Upper lobe of left lung (tissue), 4 donors: ENCODE results near the gene MVP.

ENCODE experiments used
- POLR2A ChIP-seq, 4 donors: fragments of 450-650 bp; IDR thresholded peaks; one replicate each; pipeline ENCODE4 v1.5.1; 2016 to 2017; ENCODE audit warnings: antibody characterized with exemption in 4 of 4, mild to moderate bottlenecking in 2 of 4
- POLR2AphosphoS5 ChIP-seq, 2 donors: sonication (generic); formaldehyde crosslinking; IDR thresholded peaks; one replicate each; pipeline ENCODE4 v1.5.1; 2017; ENCODE audit warnings: antibody characterized with exemption in 2 of 2
- TF ChIP-seq, protein P1 (sequence below), 6 experiments: fragments of 450-650 bp in 4 of 6; fragments of 200-600 bp in 2 of 6; sonication (generic) in 2 of 6; IDR thresholded peaks; one replicate each; pipeline ENCODE4 v1.5.1; 2016 to 2019; ENCODE audit warnings: antibody characterized with exemption in 6 of 6

GRCh38 chr16:29883987-29884386 lies 63.7 kb downstream of the MVP start:
- TF ChIP-seq, protein P1, sequence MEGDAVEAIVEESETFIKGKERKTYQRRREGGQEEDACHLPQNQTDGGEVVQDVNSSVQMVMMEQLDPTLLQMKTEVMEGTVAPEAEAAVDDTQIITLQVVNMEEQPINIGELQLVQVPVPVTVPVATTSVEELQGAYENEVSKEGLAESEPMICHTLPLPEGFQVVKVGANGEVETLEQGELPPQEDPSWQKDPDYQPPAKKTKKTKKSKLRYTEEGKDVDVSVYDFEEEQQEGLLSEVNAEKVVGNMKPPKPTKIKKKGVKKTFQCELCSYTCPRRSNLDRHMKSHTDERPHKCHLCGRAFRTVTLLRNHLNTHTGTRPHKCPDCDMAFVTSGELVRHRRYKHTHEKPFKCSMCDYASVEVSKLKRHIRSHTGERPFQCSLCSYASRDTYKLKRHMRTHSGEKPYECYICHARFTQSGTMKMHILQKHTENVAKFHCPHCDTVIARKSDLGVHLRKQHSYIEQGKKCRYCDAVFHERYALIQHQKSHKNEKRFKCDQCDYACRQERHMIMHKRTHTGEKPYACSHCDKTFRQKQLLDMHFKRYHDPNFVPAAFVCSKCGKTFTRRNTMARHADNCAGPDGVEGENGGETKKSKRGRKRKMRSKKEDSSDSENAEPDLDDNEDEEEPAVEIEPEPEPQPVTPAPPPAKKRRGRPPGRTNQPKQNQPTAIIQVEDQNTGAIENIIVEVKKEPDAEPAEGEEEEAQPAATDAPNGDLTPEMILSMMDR (IDR thresholded peaks at IDR 0.05), result no peak
- TF ChIP-seq POLR2A (IDR thresholded peaks at IDR 0.05), result no peak
- TF ChIP-seq POLR2AphosphoS5 (IDR thresholded peaks at IDR 0.05), result no peak
